IMR-90 (cell line): Measurements from ENCODE around the gene SHB. TPM values are rescaled to one million over a fixed set of nuclear protein-coding genes. Genes with fewer than 3 reads are reported as not detected.
A peak's percentile ranks its signal among the peaks of the same experiment; 100 is the strongest.

Experiments
- ATAC-seq: fragments of 200-7000 bp; cut with Tn5 transposase; 2 replicates; pipeline ENCODE4 v1.9.1; 2020; ENCODE audit warnings: low read depth, mild to moderate bottlenecking, moderate library complexity
- BruUV-seq: library from RNA; stranded (reverse); fragments of 400-500 nt; replicated peaks from 2 replicates; lab custom pipeline; 2021; lab: Mats Ljungman, UMichigan
- CTCF ChIA-PET: fragments of 300-600 bp; formaldehyde crosslinking; extraction: SDS; loops from one replicate; lab custom pipeline; 2021; ENCODE audit warnings: antibody characterized with exemption; lab: Yijun Ruan, JAX
- POLR2A ChIA-PET: fragments of 300-600 bp; sonication (Branson Sonifier 250); formaldehyde crosslinking; loops from one replicate; lab custom pipeline; 2022; ENCODE audit warnings: antibody characterized with exemption; ENCODE audit not compliant: unreplicated experiment; lab: Charles Lee
- DNase-seq: peaks from one replicate; pipeline ENCODE4 v3.0.0; 2013
- H2AFZ ChIP-seq: replicated peaks from 2 replicates; pipeline ENCODE3; 2013; ENCODE audit warnings: low read length, mild to moderate bottlenecking; ENCODE audit not compliant: poor library complexity
- H2AK5ac ChIP-seq: 2 replicates; pipeline ENCODE4 v1.6.1; 2013; ENCODE audit warnings: low read depth, low read length, inconsistent platforms
- H2AK9ac ChIP-seq: replicated peaks from 2 replicates; pipeline ENCODE3; 2013; ENCODE audit warnings: mild to moderate bottlenecking, low read depth, low read length, moderate library complexity; ENCODE audit not compliant: poor library complexity
- H2BK120ac ChIP-seq: 2 replicates; pipeline ENCODE4 v1.6.1; 2013; ENCODE audit warnings: low read depth, low read length, inconsistent platforms
- H2BK15ac ChIP-seq: 3 replicates; pipeline ENCODE4 v1.6.1; 2013; ENCODE audit warnings: low read depth, low read length, inconsistent platforms
- H2BK20ac ChIP-seq: 2 replicates; pipeline ENCODE4 v1.6.1; 2013; ENCODE audit warnings: low read depth, mild to moderate bottlenecking, inconsistent platforms, low read length, moderate library complexity
- H2BK5ac ChIP-seq: 2 replicates; pipeline ENCODE4 v1.6.1; 2013; ENCODE audit warnings: mild to moderate bottlenecking, low read depth, low read length, inconsistent platforms; ENCODE audit not compliant: poor library complexity, severe bottlenecking
- H3K14ac ChIP-seq: replicated peaks from 2 replicates; pipeline ENCODE4 v1.6.1; 2013; ENCODE audit warnings: low read depth, low read length, inconsistent platforms
- H3K18ac ChIP-seq: 2 replicates; pipeline ENCODE4 v1.6.1; 2013; ENCODE audit warnings: low read depth, low read length, control low read depth
- H3K23ac ChIP-seq: 2 replicates; pipeline ENCODE4 v1.6.1; 2013; ENCODE audit warnings: low read depth, low read length, inconsistent platforms
- H3K27ac ChIP-seq: 2 replicates; pipeline ENCODE4 v1.5.1; 2013; ENCODE audit warnings: mild to moderate bottlenecking, control low read depth, low read length; ENCODE audit not compliant: insufficient read depth
- H3K27me3 ChIP-seq: 2 replicates; pipeline ENCODE4 v1.6.1; 2013; ENCODE audit warnings: low read length; ENCODE audit not compliant: control insufficient read depth, insufficient read depth
- H3K36me3 ChIP-seq: 2 replicates; pipeline ENCODE4 v1.6.1; 2013; ENCODE audit warnings: low read length, mixed read lengths; ENCODE audit not compliant: control insufficient read depth, insufficient read depth
- H3K4ac ChIP-seq: 2 replicates; pipeline ENCODE4 v1.6.1; 2013; ENCODE audit warnings: low read depth, low read length, inconsistent platforms
- H3K4me1 ChIP-seq: 2 replicates; pipeline ENCODE4 v1.6.1; 2013; ENCODE audit warnings: low read length, mixed read lengths; ENCODE audit not compliant: control insufficient read depth, insufficient read depth
- H3K4me2 ChIP-seq: 2 replicates; pipeline ENCODE4 v1.6.1; 2013; ENCODE audit warnings: low read depth, mild to moderate bottlenecking, control low read depth, low read length, moderate library complexity
- H3K4me3 ChIP-seq: 2 replicates; pipeline ENCODE4 v1.5.1; 2013; ENCODE audit warnings: low read depth, mild to moderate bottlenecking, control low read depth, low read length, moderate library complexity; ENCODE audit not compliant: insufficient read depth
- H3K56ac ChIP-seq: 2 replicates; pipeline ENCODE4 v1.6.1; 2013; ENCODE audit warnings: low read length, inconsistent platforms; ENCODE audit not compliant: insufficient read depth; ENCODE audit errors: extremely low read depth
- H3K79me1 ChIP-seq, 2 experiments: 2 replicates each; pipeline ENCODE4 v1.6.1; 2013; ENCODE audit warnings: low read length in 2 of 2, inconsistent platforms in 1 of 2, low read depth in 1 of 2
- H3K9ac ChIP-seq: 2 replicates; pipeline ENCODE4 v1.6.1; 2013; ENCODE audit warnings: low read depth, low read length, control low read depth
- H3K9me1 ChIP-seq: 2 replicates; pipeline ENCODE4 v1.6.1; 2013; ENCODE audit warnings: low read length, inconsistent platforms; ENCODE audit not compliant: insufficient read depth
- H3K9me3 ChIP-seq: 2 replicates; pipeline ENCODE4 v1.6.1; 2013; ENCODE audit warnings: low read length; ENCODE audit not compliant: control insufficient read depth, insufficient read depth
- H4K20me1 ChIP-seq: 2 replicates; pipeline ENCODE4 v1.6.1; 2013; ENCODE audit warnings: low read length, inconsistent platforms; ENCODE audit not compliant: insufficient read depth
- H4K5ac ChIP-seq: 2 replicates; pipeline ENCODE4 v1.6.1; 2013; ENCODE audit warnings: mild to moderate bottlenecking, low read depth, low read length, control low read depth
- H4K8ac ChIP-seq, 2 experiments: 2 replicates each; pipeline ENCODE4 v1.6.1; 2013; ENCODE audit warnings: low read depth in 2 of 2, low read length in 2 of 2, control low read depth in 1 of 2, inconsistent platforms in 1 of 2
- H4K91ac ChIP-seq: 2 replicates; pipeline ENCODE4 v1.6.1; 2013; ENCODE audit warnings: low read depth, low read length, inconsistent platforms; ENCODE audit not compliant: insufficient read depth
- BHLHE40 ChIP-seq: fragments of 150-350 bp; IDR thresholded peaks from 2 replicates; pipeline ENCODE4 v1.6.1; 2016; ENCODE audit warnings: mild to moderate bottlenecking, low read depth, low read length
- CEBPB ChIP-seq: IDR thresholded peaks from 2 replicates; pipeline ENCODE4 v1.6.1; 2012; ENCODE audit warnings: low read depth, low read length, improper control_type of control experiment
- CHD1 ChIP-seq: IDR thresholded peaks from 2 replicates; pipeline ENCODE4 v1.6.1; 2012; ENCODE audit warnings: low read depth, low read length, improper control_type of control experiment
- CTCF ChIP-seq: conservative IDR thresholded peaks from 2 replicates; pipeline ENCODE4 v1.5.1; 2012; ENCODE audit warnings: mild to moderate bottlenecking, low read depth, low read length, improper control_type of control experiment
- FOS ChIP-seq: fragments of 150-350 bp; IDR thresholded peaks from 2 replicates; pipeline ENCODE4 v1.6.1; 2016; ENCODE audit warnings: low read depth, low read length
- MAFK ChIP-seq: IDR thresholded peaks from 2 replicates; pipeline ENCODE4 v1.6.1; 2012; ENCODE audit warnings: low read depth, low read length, improper control_type of control experiment
- MAZ ChIP-seq: IDR thresholded peaks from 2 replicates; pipeline ENCODE4 v1.6.1; 2012; ENCODE audit warnings: low read depth, mild to moderate bottlenecking, low read length, improper control_type of control experiment, moderate library complexity, borderline replicate concordance
- MXI1 ChIP-seq: IDR thresholded peaks from 2 replicates; pipeline ENCODE4 v1.6.1; 2012; ENCODE audit warnings: low read depth, mild to moderate bottlenecking, low read length, moderate library complexity, borderline replicate concordance
- NFE2L2 ChIP-seq: fragments of 150-350 bp; IDR thresholded peaks from 2 replicates; pipeline ENCODE4 v1.6.1; 2016; ENCODE audit warnings: low read depth, mild to moderate bottlenecking, low read length
- POLR2A ChIP-seq: IDR thresholded peaks from 2 replicates; pipeline ENCODE4 v1.6.1; 2012; ENCODE audit warnings: mild to moderate bottlenecking, low read depth, low read length
- RAD21 ChIP-seq: IDR thresholded peaks from 2 replicates; pipeline ENCODE4 v1.6.1; 2012; ENCODE audit warnings: low read length, improper control_type of control experiment
- RCOR1 ChIP-seq: IDR thresholded peaks from 2 replicates; pipeline ENCODE4 v1.6.1; 2012; ENCODE audit warnings: mild to moderate bottlenecking, low read length, improper control_type of control experiment; ENCODE audit not compliant: insufficient replicate concordance
- RFX5 ChIP-seq: IDR thresholded peaks from 2 replicates; pipeline ENCODE4 v1.8.0; 2012; ENCODE audit warnings: low read depth, mild to moderate bottlenecking, low read length, moderate library complexity
- SMC3 ChIP-seq: fragments of 150-350 bp; IDR thresholded peaks from 2 replicates; pipeline ENCODE4 v1.6.1; 2016; ENCODE audit warnings: low read depth, mild to moderate bottlenecking, antibody characterized with exemption, low read length, moderate library complexity
- WGBS, 2 experiments: methylation state at CpG; one replicate each; pipeline versions ENCODE4 v1.1.5 to v1.1.7; 2013; ENCODE audit warnings: missing lambda C conversion rate in 2 of 2; ENCODE audit not compliant: insufficient read length in 1 of 2; ENCODE audit errors: extremely low coverage in 2 of 2; 5-methylcytosine and 5-hydroxymethylcytosine counted together
- dilution Hi-C: fragments of 300-500 bp; cut with HindIII; formaldehyde crosslinking; loops from one replicate; pipeline ENCODE4 v1.14.3; 2018; ENCODE audit warnings: low sequenced_read_pairs; ENCODE audit not compliant: unreplicated experiment
- in situ Hi-C: fragments of 300-500 bp; cut with MboI; formaldehyde crosslinking; loops from 3 replicates; pipeline ENCODE4 v1.14.3; 2019; ENCODE audit warnings: low sequenced_read_pairs, inconsistent platforms, mixed read lengths
- intact Hi-C: fragments of 100-400 bp; cut with micrococcal nuclease; formaldehyde crosslinking; loops from 2 replicates; pipeline ENCODE4 v1.10.0; 2022
- polyA plus RNA-seq, 3 experiments: library from polyadenylated mRNA; depleted of rRNA; stranded (reverse); fragments of >200 nt; gene quantifications; 2 replicates each; pipeline ENCODE4 v1.2.3, GENCODE V29; 2012; ENCODE audit warnings: low replicate concordance in 1 of 3
- total RNA-seq: library from RNA; depleted of rRNA; stranded (reverse); fragments of >200 nt; gene quantifications from 2 replicates; pipeline ENCODE4 v1.2.3, GENCODE V29; 2012
- TF ChIP-seq, protein P1 (sequence below): fragments of 150-350 bp; IDR thresholded peaks from 2 replicates; pipeline ENCODE4 v1.6.1; 2017; ENCODE audit warnings: mild to moderate bottlenecking, antibody characterized with exemption, low read length, low read depth
- TF ChIP-seq, protein P2 (sequence below): fragments of 150-350 bp; IDR thresholded peaks from 2 replicates; pipeline ENCODE4 v1.6.1; 2016; ENCODE audit warnings: low read depth, mild to moderate bottlenecking, low read length, moderate library complexity, borderline replicate concordance

Gene SHB
- total and polyA plus RNA-seq, 2 of the 4 experiments (the other 2 are of a cell fraction) = 6.1 to 20.4 TPM

DNA sequence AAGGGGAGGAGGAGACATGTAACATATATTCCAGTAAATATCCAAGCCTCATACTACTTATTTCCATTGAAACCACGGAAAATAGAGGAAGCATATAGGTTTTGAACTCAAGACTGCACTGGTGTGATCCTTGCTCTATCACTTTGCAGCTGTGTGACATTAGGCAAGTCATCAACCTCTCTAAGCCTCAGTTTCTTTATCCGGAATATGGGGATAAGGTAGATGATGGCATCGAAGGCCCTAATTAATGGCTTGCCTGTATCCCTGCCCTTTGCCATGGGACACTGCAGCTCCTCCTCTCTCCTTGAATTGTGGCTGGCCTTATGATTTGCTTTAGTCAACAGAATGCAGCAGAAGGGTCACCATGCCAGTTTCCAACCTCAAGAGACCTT is 6.9 kb downstream of the SHB start:
- Histone ChIP-seq H2BK20ac (no peak overlapping the region), H4K5ac (no peak overlapping the region), H3K9me3 (no peaks in the 10 kb centered on the region), H3K9ac (no peak overlapping the region), H3K27me3 (no peaks in the 10 kb centered on the region), H3K79me1 (peaks cover 0 to 88% of the 10 kb centered on the region in 2 experiments; a peak in 3 of 4 replicates), H3K36me3 (peaks cover 32% of the 10 kb centered on the region), H4K91ac (no peak overlapping the region), H3K9me1 (peaks cover 61% of the 10 kb centered on the region), H3K23ac (peak overlapping the region; percentile 20; the same call in 1 of the 2 replicates), H3K14ac (no peak overlapping the region), H2AK9ac (no peak overlapping the region), H3K4me3 (no peak overlapping the region), H2BK5ac (peak overlapping the region; percentile 6), H2AK5ac (peak overlapping the region; percentile 61; the same call in 1 of the 2 replicates), H3K18ac (no peak overlapping the region), H3K4me2 (no peak overlapping the region), H3K27ac (peak overlapping the region; percentile 4), H3K4me1 (peaks cover 52% of the 10 kb centered on the region), H2AFZ (no peak overlapping the region), H3K4ac (no peak overlapping the region), H4K20me1 (peaks cover 98% of the 10 kb centered on the region), H2BK120ac (no peak overlapping the region), H2BK15ac (no peak overlapping the region), H3K56ac (no peak overlapping the region), H4K8ac (no peak overlapping the region)
- DNase-seq = no peak
- no TSS peak for BruUV-seq
- intact Hi-C loops (loop anchor here (2.0 kb wide), 1 partner anchor 89 kb away; no protein-coding TSS in a partner anchor), dilution Hi-C loops (loop anchor here (25.0 kb wide), 1 partner anchor 125 kb away; no protein-coding TSS in a partner anchor), in situ Hi-C loops (loop anchor here (5.0 to 25.0 kb wide), 3 partner anchors 40 to 575 kb away; partner anchors contain the start of gene POLR1E)
- POLR2A ChIA-PET = no interaction called here
- CTCF ChIA-PET = no interaction called here
- ATAC-seq = no peak
- TF ChIP-seq RFX5 (no peak), NFE2L2 (no peak), FOS (no peak), MXI1 (no peak), BHLHE40 (no peak), RCOR1 (no peak), MAZ (no peak), POLR2A (no peak), CHD1 (no peak), RAD21 (no peak), MAFK (no peak), SMC3 (no peak), CTCF (no peak), CEBPB (no peak)
- TF ChIP-seq, protein P1, sequence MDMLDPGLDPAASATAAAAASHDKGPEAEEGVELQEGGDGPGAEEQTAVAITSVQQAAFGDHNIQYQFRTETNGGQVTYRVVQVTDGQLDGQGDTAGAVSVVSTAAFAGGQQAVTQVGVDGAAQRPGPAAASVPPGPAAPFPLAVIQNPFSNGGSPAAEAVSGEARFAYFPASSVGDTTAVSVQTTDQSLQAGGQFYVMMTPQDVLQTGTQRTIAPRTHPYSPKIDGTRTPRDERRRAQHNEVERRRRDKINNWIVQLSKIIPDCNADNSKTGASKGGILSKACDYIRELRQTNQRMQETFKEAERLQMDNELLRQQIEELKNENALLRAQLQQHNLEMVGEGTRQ = no peak
- TF ChIP-seq, protein P2, sequence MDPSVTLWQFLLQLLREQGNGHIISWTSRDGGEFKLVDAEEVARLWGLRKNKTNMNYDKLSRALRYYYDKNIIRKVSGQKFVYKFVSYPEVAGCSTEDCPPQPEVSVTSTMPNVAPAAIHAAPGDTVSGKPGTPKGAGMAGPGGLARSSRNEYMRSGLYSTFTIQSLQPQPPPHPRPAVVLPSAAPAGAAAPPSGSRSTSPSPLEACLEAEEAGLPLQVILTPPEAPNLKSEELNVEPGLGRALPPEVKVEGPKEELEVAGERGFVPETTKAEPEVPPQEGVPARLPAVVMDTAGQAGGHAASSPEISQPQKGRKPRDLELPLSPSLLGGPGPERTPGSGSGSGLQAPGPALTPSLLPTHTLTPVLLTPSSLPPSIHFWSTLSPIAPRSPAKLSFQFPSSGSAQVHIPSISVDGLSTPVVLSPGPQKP = no peak
- no CpG with 5 or more reads among the region's 3 CpGs for WGBS, 2 experiments
